OCI-LY1 (cell line): Measurements from ENCODE around the gene ZBTB7C.

Experiments used
- H2AFZ ChIP-seq: fragments of 200-600 bp; sonication (generic), shearing (Covaris generic); 2 replicates; pipeline ENCODE4 v1.6.0; 2014; ENCODE audit warnings: antibody characterized with exemption, mild to moderate bottlenecking, low read length
- H3F3A ChIP-seq: fragments of 200-600 bp; sonication (generic), shearing (Covaris generic); 2 replicates; pipeline ENCODE4 v1.6.0; 2014; ENCODE audit warnings: mild to moderate bottlenecking, antibody characterized with exemption, low read length, moderate library complexity; ENCODE audit not compliant: insufficient read depth
- H3K27ac ChIP-seq: fragments of 200-600 bp; sonication (generic); 2 replicates; pipeline ENCODE4 v1.5.1; 2014; ENCODE audit warnings: low read length, mixed run types, mild to moderate bottlenecking, low read depth; ENCODE audit not compliant: poor library complexity, severe bottlenecking
- H3K27me3 ChIP-seq: fragments of 200-600 bp; sonication (generic); 2 replicates; pipeline ENCODE4 v1.6.0; 2014; ENCODE audit warnings: antibody characterized with exemption, mild to moderate bottlenecking, low read length, moderate library complexity; ENCODE audit not compliant: insufficient read depth
- H3K36me3 ChIP-seq: fragments of 200-600 bp; sonication (generic); 2 replicates; pipeline ENCODE4 v1.6.1; 2014; ENCODE audit warnings: mild to moderate bottlenecking, antibody characterized with exemption, low read length, moderate library complexity, mixed read lengths; ENCODE audit not compliant: insufficient read depth
- H3K4me1 ChIP-seq: fragments of 200-600 bp; sonication (generic); 2 replicates; pipeline ENCODE4 v1.5.1; 2014; ENCODE audit warnings: mild to moderate bottlenecking, low read length, moderate library complexity; ENCODE audit not compliant: insufficient read depth, severe bottlenecking
- H3K4me2 ChIP-seq: fragments of 200-600 bp; sonication (generic), shearing (Covaris generic); 2 replicates; pipeline ENCODE4 v1.6.1; 2014; ENCODE audit warnings: low read length
- H3K4me3 ChIP-seq: fragments of 200-600 bp; sonication (generic); 2 replicates; pipeline ENCODE4 v1.5.1; 2014; ENCODE audit warnings: low read length, low read depth, mild to moderate bottlenecking, mixed read lengths; ENCODE audit not compliant: poor library complexity, severe bottlenecking
- H3K79me2 ChIP-seq: fragments of 200-600 bp; shearing (Covaris generic); 2 replicates; pipeline ENCODE4 v1.6.1; 2016; ENCODE audit warnings: mixed run types, low read length, mixed read lengths; ENCODE audit not compliant: insufficient read depth
- H3K9ac ChIP-seq: fragments of 200-600 bp; sonication (generic), shearing (Covaris generic); 2 replicates; pipeline ENCODE4 v1.6.1; 2014; ENCODE audit warnings: mild to moderate bottlenecking, low read length, mixed read lengths
- H3K9me2 ChIP-seq: fragments of 200-600 bp; sonication (generic), shearing (Covaris generic); 2 replicates; pipeline ENCODE4 v1.6.1; 2014; ENCODE audit warnings: low read depth, mild to moderate bottlenecking, low read length, mixed read lengths
- H3K9me3 ChIP-seq: fragments of 200-600 bp; shearing (Covaris generic); 2 replicates; pipeline ENCODE4 v1.6.1; 2014; ENCODE audit warnings: low read length, mixed read lengths
- H4K20me1 ChIP-seq: fragments of 200-600 bp; sonication (generic), shearing (Covaris generic); 2 replicates; pipeline ENCODE4 v1.6.0; 2016; ENCODE audit warnings: mild to moderate bottlenecking, low read length; ENCODE audit not compliant: insufficient read depth
- CTCF ChIP-seq: fragments of 200-600 bp; sonication (generic), shearing (Covaris generic); IDR thresholded peaks from 2 replicates; pipeline ENCODE4 v1.5.1; 2017; ENCODE audit warnings: mild to moderate bottlenecking, antibody characterized with exemption, low read length, moderate library complexity, mixed read lengths
- EZH2 ChIP-seq: fragments of 200-600 bp; sonication (generic), shearing (Covaris generic); IDR thresholded peaks from 2 replicates; pipeline ENCODE4 v1.8.0; 2017; ENCODE audit warnings: borderline replicate concordance, mixed run types, mild to moderate bottlenecking, antibody characterized with exemption, low read length, moderate library complexity, mixed read lengths

The ZBTB7C gene

GRCh38 chr18:48127606-48128005 is 281.6 kb downstream of the ZBTB7C start:
- H3F3A ChIP-seq, result no peaks in the 10 kb centered on the region

GRCh38 chr18:48126240-48126639 is 282.9 kb downstream of the ZBTB7C start:
- H3K27ac ChIP-seq, result no peak overlapping the region
- H3K9me3 ChIP-seq, result no peaks in the 10 kb centered on the region
- H3K4me1 ChIP-seq, result no peaks in the 10 kb centered on the region
- no peak overlapping the region for H2AFZ ChIP-seq
- no peaks in the 10 kb centered on the region for H3K79me2 ChIP-seq
- no peaks in the 10 kb centered on the region for H4K20me1 ChIP-seq
- no peaks in the 10 kb centered on the region for H3K36me3 ChIP-seq
- TF ChIP-seq EZH2 (no peak), CTCF (no peak)
- no peak overlapping the region for H3K4me2 ChIP-seq
- H3K4me3 ChIP-seq, result no peak overlapping the region
- no peaks in the 10 kb centered on the region for H3K9me2 ChIP-seq
- no peak overlapping the region for H3K9ac ChIP-seq
- H3F3A ChIP-seq, result no peaks in the 10 kb centered on the region
- peaks cover 4% of the 10 kb centered on the region; the same call in 1 of the 2 replicates for H3K27me3 ChIP-seq

More at GRCh38 chr18:48127606-48128005, 281.6 kb downstream of the ZBTB7C start:
- Histone ChIP-seq H3K27me3 (peaks cover 4% of the 10 kb centered on the region; the same call in 1 of the 2 replicates), H4K20me1 (no peaks in the 10 kb centered on the region), H3K9me2 (no peaks in the 10 kb centered on the region), H3K4me2 (no peak overlapping the region), H3K9me3 (no peaks in the 10 kb centered on the region), H3K9ac (no peak overlapping the region), H3K27ac (no peak overlapping the region), H2AFZ (no peak overlapping the region), H3K36me3 (no peaks in the 10 kb centered on the region), H3K4me3 (no peak overlapping the region), H3K79me2 (no peaks in the 10 kb centered on the region), H3K4me1 (no peaks in the 10 kb centered on the region)
- TF ChIP-seq CTCF (no peak), EZH2 (no peak)

- Histone ChIP-seq H4K20me1 (no peaks in the 10 kb centered on the region), H3K27me3 (peaks cover 4% of the 10 kb centered on the region; the same call in 1 of the 2 replicates), H3K4me3 (no peak overlapping the region), H2AFZ (no peak overlapping the region), H3K4me2 (no peak overlapping the region), H3K36me3 (no peaks in the 10 kb centered on the region), H3K4me1 (no peaks in the 10 kb centered on the region), H3K9me3 (no peaks in the 10 kb centered on the region), H3K79me2 (no peaks in the 10 kb centered on the region), H3K9ac (no peak overlapping the region), H3K27ac (no peak overlapping the region), H3K9me2 (no peaks in the 10 kb centered on the region), H3F3A (no peaks in the 10 kb centered on the region)
- TF ChIP-seq EZH2 (no peak), CTCF (no peak)
These were observed 283.5 kb downstream of the ZBTB7C start for GRCh38 chr18:48125724-48126123.
